HFFc6 (cell line): ENCODE measurements around the gene P2RY2. TPM values are rescaled to one million over a fixed set of nuclear protein-coding genes. Genes with fewer than 3 reads are reported as not detected.
"Not testable (repeated sequence)": the region's sequence is repeated elsewhere in the genome, so short reads cannot be mapped to it uniquely, and the experiment has no call there.

Experiments used
- DNase-seq: peaks from one replicate; pipeline ENCODE4 v3.0.0-alpha.2; 2018
- H3K27ac Mint-ChIP-seq: 2 replicates; pipeline ENCODE4 v1.8.0; 2020; ENCODE audit warnings: mild to moderate bottlenecking, mixed read lengths
- H3K27me3 Mint-ChIP-seq: 2 replicates; pipeline ENCODE4 v1.8.0; 2021; ENCODE audit warnings: mild to moderate bottlenecking, moderate library complexity, mixed read lengths; ENCODE audit not compliant: insufficient read depth
- H3K36me3 Mint-ChIP-seq: 2 replicates; pipeline ENCODE4 v1.8.0; 2021; ENCODE audit warnings: low read depth, mixed read lengths
- H3K4me1 Mint-ChIP-seq: 2 replicates; pipeline ENCODE4 v1.8.0; 2020; ENCODE audit warnings: low read depth, mixed read lengths
- H3K4me3 Mint-ChIP-seq: 2 replicates; pipeline ENCODE4 v1.8.0; 2020; ENCODE audit warnings: mild to moderate bottlenecking, moderate library complexity, mixed read lengths
- H3K9me3 Mint-ChIP-seq: 2 replicates; pipeline ENCODE4 v1.8.0; 2020; ENCODE audit warnings: mild to moderate bottlenecking, mixed read lengths
- CTCF ChIP-seq: fragments of 200-600 bp; sonication (generic); IDR thresholded peaks from 2 replicates; pipeline ENCODE4 v1.5.0; 2021; ENCODE audit warnings: antibody characterized with exemption, mild to moderate bottlenecking
- total RNA-seq, 6 experiments: library from RNA; stranded (reverse); fragmentation: NEBNext Ultra II Directional; extraction: Animal tissue kit (Norgen Biotek cat#: 25700); gene quantifications; 2 replicates in 1 of 6; 3 replicates in 5 of 6; pipeline ENCODE4 v1.2.3, GENCODE V29; 2021

The P2RY2 gene
- total RNA-seq, 6 experiments from 2014 or later, result 0.08 to 0.20 (median 0.16) TPM; not detected in 1

DNA sequence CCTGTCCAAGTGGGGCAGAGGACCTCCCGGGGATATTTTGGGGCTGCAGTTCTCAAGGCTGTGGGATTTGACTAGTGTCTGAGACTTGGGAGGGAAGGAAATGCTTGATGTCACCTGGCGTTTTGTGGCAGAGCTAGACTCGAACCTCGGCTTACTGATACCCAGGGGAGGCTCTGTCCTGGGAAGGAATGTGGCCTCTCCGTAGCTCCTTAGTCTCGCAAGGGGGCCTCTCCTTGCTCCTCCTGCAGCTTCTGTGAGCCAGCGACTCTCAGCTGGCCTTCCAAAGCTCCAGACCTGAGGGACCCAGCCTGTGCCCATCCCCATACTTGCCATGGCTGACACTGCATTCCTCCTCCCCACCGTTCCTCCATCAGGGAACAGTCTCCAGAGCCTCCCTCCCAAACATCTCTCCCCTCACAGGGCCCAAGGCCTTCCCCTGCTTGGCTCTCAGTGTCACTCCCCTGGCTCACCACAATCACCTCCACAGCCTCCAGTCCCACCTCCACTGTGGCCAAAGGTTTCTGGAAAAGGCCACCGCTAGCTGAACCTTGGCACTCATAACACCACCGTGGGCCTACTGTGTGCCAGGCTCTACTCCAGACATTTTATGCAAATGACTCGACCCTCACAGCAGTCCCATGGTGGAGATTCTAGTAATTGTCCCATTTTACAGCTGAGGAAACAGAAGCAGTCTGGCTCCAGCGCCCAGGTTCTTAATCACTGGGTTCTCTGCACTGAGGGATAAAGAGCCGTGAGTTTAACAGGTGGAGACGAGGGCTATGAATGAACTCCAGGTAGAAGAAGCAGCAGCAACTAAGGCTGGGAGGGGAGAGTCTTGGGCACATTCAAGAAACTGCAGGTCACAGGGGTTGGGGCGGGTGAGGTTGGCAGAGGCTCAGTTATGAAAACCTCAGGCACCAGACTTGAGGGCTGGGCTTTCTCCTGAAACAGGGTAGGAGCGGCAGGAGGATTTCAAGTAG is 12.1 kb downstream of the P2RY2 start:
- no peak for DNase-seq

DNA sequence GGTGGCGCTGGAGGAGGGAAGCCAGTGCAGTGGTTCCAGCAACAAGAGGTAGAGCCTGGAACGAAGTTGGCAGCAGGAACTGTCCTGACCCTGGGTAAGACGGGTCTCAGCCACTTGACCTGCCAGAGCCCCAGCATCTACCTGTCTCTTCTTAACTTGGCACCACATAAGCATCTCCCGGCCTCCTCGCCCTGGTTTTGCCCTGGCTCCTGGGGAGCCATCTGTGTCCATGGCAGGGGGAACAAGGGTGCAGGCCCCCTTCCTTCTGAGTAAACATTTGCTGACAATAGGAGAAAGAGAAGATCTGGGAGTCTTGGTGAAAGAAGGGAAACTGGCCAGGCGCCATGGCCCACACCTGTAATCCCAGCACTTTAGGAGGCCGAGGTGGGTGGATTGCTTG is 12.8 kb downstream of the P2RY2 start:
- H3K9me3 Mint-ChIP-seq, result no peaks in the 10 kb centered on the region
- H3K4me1 Mint-ChIP-seq, result no peaks in the 10 kb centered on the region
- TF ChIP-seq CTCF, result no peak
- no peak for DNase-seq
- H3K27me3 Mint-ChIP-seq, result peaks cover 4% of the 10 kb centered on the region
- H3K36me3 Mint-ChIP-seq, result no peaks in the 10 kb centered on the region
- no peak overlapping the region for H3K27ac Mint-ChIP-seq
- no peak overlapping the region for H3K4me3 Mint-ChIP-seq

More for the DNA sequence above, 12.1 kb downstream of the P2RY2 start:
- no peaks in the 10 kb centered on the region for H3K9me3 Mint-ChIP-seq
- no peaks in the 10 kb centered on the region for H3K4me1 Mint-ChIP-seq
- peaks cover 4% of the 10 kb centered on the region for H3K27me3 Mint-ChIP-seq
- no peak for TF ChIP-seq CTCF
- no peaks in the 10 kb centered on the region for H3K36me3 Mint-ChIP-seq
- no peak overlapping the region for H3K4me3 Mint-ChIP-seq
- H3K27ac Mint-ChIP-seq, result no peak overlapping the region

- not testable (repeated sequence) for DNase-seq, H3K4me1 Mint-ChIP-seq, H3K27ac Mint-ChIP-seq, H3K27me3 Mint-ChIP-seq, H3K36me3 Mint-ChIP-seq, H3K4me3 Mint-ChIP-seq, H3K9me3 Mint-ChIP-seq
Observed at GRCh38 chr11:73232487-73232886, 14.4 kb downstream of the P2RY2 start.

DNA sequence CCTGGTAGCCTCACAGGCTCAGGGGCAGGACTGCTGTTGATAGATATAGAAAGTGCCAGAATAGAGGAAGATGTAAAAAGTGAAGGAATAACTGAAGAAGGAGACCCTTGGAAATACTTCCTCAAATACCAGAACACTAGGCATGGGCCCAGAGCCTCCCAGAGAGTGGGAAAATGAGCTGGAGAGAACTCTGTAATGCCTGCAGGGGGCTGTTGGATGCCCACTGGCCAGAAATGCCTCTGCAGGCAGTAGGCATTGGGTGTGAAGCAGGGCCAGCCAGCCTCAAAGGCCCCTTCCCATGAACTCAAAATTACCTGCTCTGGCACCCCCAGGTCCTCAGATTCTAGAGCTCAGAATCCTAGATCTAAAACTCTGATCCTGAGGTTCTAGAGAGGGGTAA is 15.1 kb downstream of the P2RY2 start:
- Mint-ChIP-seq H3K4me3 (no peak overlapping the region), H3K36me3 (no peaks in the 10 kb centered on the region), H3K27me3 (peaks cover 5% of the 10 kb centered on the region), H3K27ac (no peak overlapping the region), H3K4me1 (peaks cover 9% of the 10 kb centered on the region), H3K9me3 (no peaks in the 10 kb centered on the region)
- TF ChIP-seq CTCF, result no peak
- no peak for DNase-seq

DNA sequence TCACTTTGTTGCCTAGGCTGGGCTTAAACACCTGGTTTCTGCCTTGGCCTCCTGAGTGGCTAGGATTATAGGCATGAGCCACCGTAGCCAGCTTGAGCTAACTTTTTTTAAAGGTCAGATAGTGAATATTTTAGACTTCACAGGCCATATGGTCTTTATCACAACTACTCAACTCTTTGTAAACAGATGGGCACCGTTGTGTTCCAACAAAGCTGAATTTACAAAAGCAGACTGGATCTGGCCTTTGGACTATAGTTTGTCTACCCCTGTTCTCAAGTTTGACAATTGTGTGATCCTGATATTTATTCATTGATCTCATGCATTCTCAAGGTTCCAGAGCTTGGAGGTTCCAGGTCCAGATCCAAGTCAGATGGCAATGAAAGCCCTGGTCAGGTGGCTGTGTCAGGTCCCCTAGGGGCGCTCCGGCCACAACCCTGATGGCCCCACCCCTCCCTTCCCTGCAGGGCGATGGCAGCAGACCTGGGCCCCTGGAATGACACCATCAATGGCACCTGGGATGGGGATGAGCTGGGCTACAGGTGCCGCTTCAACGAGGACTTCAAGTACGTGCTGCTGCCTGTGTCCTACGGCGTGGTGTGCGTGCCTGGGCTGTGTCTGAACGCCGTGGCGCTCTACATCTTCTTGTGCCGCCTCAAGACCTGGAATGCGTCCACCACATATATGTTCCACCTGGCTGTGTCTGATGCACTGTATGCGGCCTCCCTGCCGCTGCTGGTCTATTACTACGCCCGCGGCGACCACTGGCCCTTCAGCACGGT is 15.8 kb downstream of the P2RY2 start:
- TF ChIP-seq CTCF, result no peak
- Mint-ChIP-seq H3K36me3 (no peaks in the 10 kb centered on the region), H3K4me3 (no peak overlapping the region), H3K27me3 (peaks cover 3% of the 10 kb centered on the region), H3K9me3 (no peaks in the 10 kb centered on the region), H3K4me1 (peaks cover 10% of the 10 kb centered on the region), H3K27ac (no peak overlapping the region)
- no peak for DNase-seq
